Type B pancreatic cell (in vitro differentiated cells): Measurements from ENCODE around the gene LIX1. TPM values are rescaled to one million over a fixed set of nuclear protein-coding genes. Genes with fewer than 3 reads are reported as not detected.

Source experiments
- DNase-seq: peaks from one replicate; pipeline ENCODE4 v3.0.0; 2021; ENCODE audit warnings: mixed read lengths; ENCODE audit not compliant: unreplicated experiment; ENCODE audit errors: extremely low spot score
- H3K27ac Mint-ChIP-seq: 2 replicates; pipeline ENCODE4 v1.8.0; 2021; ENCODE audit warnings: mild to moderate bottlenecking, mixed read lengths
- H3K27me3 Mint-ChIP-seq: 2 replicates; pipeline ENCODE4 v1.8.0; 2021; ENCODE audit warnings: mixed read lengths
- H3K36me3 Mint-ChIP-seq: 2 replicates; pipeline ENCODE4 v1.8.0; 2021; ENCODE audit warnings: mixed read lengths
- H3K4me1 Mint-ChIP-seq: one replicate; pipeline ENCODE4 v1.8.0; 2021; ENCODE audit warnings: mixed read lengths; ENCODE audit not compliant: unreplicated experiment
- H3K4me3 Mint-ChIP-seq: 2 replicates; pipeline ENCODE4 v1.8.0; 2021; ENCODE audit warnings: mild to moderate bottlenecking, mixed read lengths
- H3K9me3 Mint-ChIP-seq: 2 replicates; pipeline ENCODE4 v1.8.0; 2021; ENCODE audit warnings: mixed read lengths
- total RNA-seq: library from RNA; stranded (reverse); gene quantifications from 2 replicates; pipeline ENCODE4 v1.2.1, GENCODE V29; 2021; ENCODE audit warnings: low replicate concordance
- TF ChIP-seq, protein P1 (sequence below): fragments of 200-600 bp; sonication (generic); conservative IDR thresholded peaks from 2 replicates; pipeline ENCODE4 v1.5.0; 2021; ENCODE audit warnings: antibody characterized with exemption, mild to moderate bottlenecking

The LIX1 gene
- total RNA-seq, 1 donor from 2014 or later, result 27.4 TPM

- Mint-ChIP-seq H3K4me1 (peaks cover 45% of the 10 kb centered on the region), H3K36me3 (peaks cover 9% of the 10 kb centered on the region), H3K27me3 (no peaks in the 10 kb centered on the region), H3K4me3 (no peak overlapping the region), H3K9me3 (peaks cover 6% of the 10 kb centered on the region), H3K27ac (no peak overlapping the region)
- DNase-seq, result no peak
- TF ChIP-seq, protein P1, sequence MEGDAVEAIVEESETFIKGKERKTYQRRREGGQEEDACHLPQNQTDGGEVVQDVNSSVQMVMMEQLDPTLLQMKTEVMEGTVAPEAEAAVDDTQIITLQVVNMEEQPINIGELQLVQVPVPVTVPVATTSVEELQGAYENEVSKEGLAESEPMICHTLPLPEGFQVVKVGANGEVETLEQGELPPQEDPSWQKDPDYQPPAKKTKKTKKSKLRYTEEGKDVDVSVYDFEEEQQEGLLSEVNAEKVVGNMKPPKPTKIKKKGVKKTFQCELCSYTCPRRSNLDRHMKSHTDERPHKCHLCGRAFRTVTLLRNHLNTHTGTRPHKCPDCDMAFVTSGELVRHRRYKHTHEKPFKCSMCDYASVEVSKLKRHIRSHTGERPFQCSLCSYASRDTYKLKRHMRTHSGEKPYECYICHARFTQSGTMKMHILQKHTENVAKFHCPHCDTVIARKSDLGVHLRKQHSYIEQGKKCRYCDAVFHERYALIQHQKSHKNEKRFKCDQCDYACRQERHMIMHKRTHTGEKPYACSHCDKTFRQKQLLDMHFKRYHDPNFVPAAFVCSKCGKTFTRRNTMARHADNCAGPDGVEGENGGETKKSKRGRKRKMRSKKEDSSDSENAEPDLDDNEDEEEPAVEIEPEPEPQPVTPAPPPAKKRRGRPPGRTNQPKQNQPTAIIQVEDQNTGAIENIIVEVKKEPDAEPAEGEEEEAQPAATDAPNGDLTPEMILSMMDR, result no peak
Observed at GRCh38 chr5:97096846-97097245, 45.6 kb downstream of the LIX1 start.

- no peak overlapping the region for H3K4me3 Mint-ChIP-seq
- DNase-seq, result no peak
- peaks cover 6% of the 10 kb centered on the region for H3K9me3 Mint-ChIP-seq
- TF ChIP-seq, protein P1, result no peak
- peaks cover 39% of the 10 kb centered on the region for H3K4me1 Mint-ChIP-seq
- H3K36me3 Mint-ChIP-seq, result peaks cover 9% of the 10 kb centered on the region
- no peaks in the 10 kb centered on the region for H3K27me3 Mint-ChIP-seq
- H3K27ac Mint-ChIP-seq, result no peak overlapping the region
Observed at GRCh38 chr5:97096191-97096590, 46.2 kb downstream of the LIX1 start.

GRCh38 chr5:97095318-97095732 lies 47.1 kb downstream of the LIX1 start:
- peaks cover 43% of the 10 kb centered on the region for H3K4me1 Mint-ChIP-seq
- H3K27me3 Mint-ChIP-seq, result no peaks in the 10 kb centered on the region
- TF ChIP-seq, protein P1, result no peak
- H3K4me3 Mint-ChIP-seq, result no peak overlapping the region
- peaks cover 6% of the 10 kb centered on the region for H3K9me3 Mint-ChIP-seq
- no peak for DNase-seq
- H3K27ac Mint-ChIP-seq, result no peak overlapping the region
- H3K36me3 Mint-ChIP-seq, result peaks cover 9% of the 10 kb centered on the region

DNA sequence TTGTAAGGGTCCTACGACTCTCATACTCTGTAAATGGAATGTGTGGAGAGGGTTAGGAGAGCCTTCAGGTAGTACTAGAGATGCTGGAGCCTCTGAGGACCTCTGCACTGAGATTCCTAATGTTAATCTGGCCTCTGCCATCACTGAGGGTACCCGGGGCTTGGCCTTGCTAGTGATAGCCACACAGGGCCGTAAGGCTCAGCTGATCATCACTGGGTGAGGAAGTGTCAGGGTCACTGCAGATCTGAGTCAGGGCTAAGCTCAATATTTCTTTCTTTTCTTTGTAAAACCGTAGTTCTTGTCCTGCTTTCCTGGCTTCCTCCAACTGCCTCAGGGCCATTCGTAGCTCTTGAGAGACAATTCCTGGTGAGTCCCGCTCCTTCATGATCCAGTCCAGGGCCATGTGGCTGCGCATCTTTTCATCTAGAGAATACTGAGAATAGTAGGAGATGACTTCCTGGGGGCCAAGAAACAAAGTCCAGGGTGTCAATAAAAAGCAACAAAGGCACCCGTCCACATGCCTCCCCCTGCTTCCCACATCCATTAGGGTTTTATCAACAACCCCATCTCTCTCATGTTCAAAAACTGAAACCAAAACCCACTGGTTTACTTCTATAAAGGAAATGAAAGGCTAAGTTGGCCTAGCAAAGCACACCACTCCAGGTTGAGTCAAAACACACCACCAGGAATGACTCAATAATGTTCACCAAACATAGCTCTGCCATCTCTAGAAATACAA lies 47.7 kb downstream of the LIX1 start:
- peaks cover 4% of the 10 kb centered on the region for H3K36me3 Mint-ChIP-seq
- no peak for DNase-seq
- H3K9me3 Mint-ChIP-seq, result peaks cover 1% of the 10 kb centered on the region
- H3K27ac Mint-ChIP-seq, result no peak overlapping the region
- TF ChIP-seq, protein P1, result no peak
- no peak overlapping the region for H3K4me3 Mint-ChIP-seq
- H3K4me1 Mint-ChIP-seq, result peaks cover 38% of the 10 kb centered on the region
- H3K27me3 Mint-ChIP-seq, result no peaks in the 10 kb centered on the region

- no peaks in the 10 kb centered on the region for H3K27me3 Mint-ChIP-seq
- no peak for DNase-seq
- H3K9me3 Mint-ChIP-seq, result no peaks in the 10 kb centered on the region
- peaks cover 29% of the 10 kb centered on the region for H3K4me1 Mint-ChIP-seq
- H3K36me3 Mint-ChIP-seq, result peaks cover 3% of the 10 kb centered on the region
- no peak overlapping the region for H3K4me3 Mint-ChIP-seq
- TF ChIP-seq, protein P1, result no peak
- H3K27ac Mint-ChIP-seq, result no peak overlapping the region
Observed at GRCh38 chr5:97093193-97093592, 49.2 kb downstream of the LIX1 start.
